AG04450 (cell line): ENCODE data around the gene CCL23. TPM values are rescaled to one million over a fixed set of nuclear protein-coding genes. Genes with fewer than 3 reads are reported as not detected.

Source experiments
- CTCF ChIA-PET: fragments of 300-600, 350-600 bp; formaldehyde crosslinking; extraction: SDS; loops from one replicate; lab custom pipeline; 2022; ENCODE audit warnings: antibody characterized with exemption, inconsistent platforms; lab: Charles Lee
- POLR2A ChIA-PET: fragments of 350-600 bp; formaldehyde crosslinking; extraction: SDS; loops from one replicate; lab custom pipeline; 2021; ENCODE audit warnings: antibody characterized with exemption, inconsistent platforms; lab: Yijun Ruan, JAX
- DNase-seq: peaks from one replicate; pipeline ENCODE4 v3.0.0-alpha.2; 2011; ENCODE audit warnings: low read depth, low spot score
- H3K27ac ChIP-seq: one replicate; pipeline ENCODE4 v1.5.1; 2012; ENCODE audit warnings: low read depth, low read length, control low read depth
- H3K27me3 ChIP-seq: one replicate; pipeline ENCODE4 v1.6.0; 2012; ENCODE audit warnings: low read length; ENCODE audit not compliant: control insufficient read depth, insufficient read depth
- H3K4me3 ChIP-seq: 2 replicates; pipeline ENCODE4 v1.5.1; 2011; ENCODE audit warnings: mild to moderate bottlenecking, low read depth, low read length, control low read depth
- H3K9me3 ChIP-seq: 2 replicates; pipeline ENCODE4 v1.5.1; 2012; ENCODE audit warnings: low read length; ENCODE audit not compliant: control insufficient read depth, insufficient read depth
- polyA plus RNA-seq: library from polyadenylated mRNA; depleted of rRNA; stranded (reverse); fragments of >200 nt; gene quantifications from 2 replicates; pipeline ENCODE4 v1.2.3, GENCODE V29; 2011; rRNA removed
- TF ChIP-seq, protein P1 (sequence below): IDR thresholded peaks from 2 replicates; pipeline ENCODE4 v1.5.1; 2011; ENCODE audit warnings: low read depth, low read length, control low read depth, inconsistent platforms

CCL23 gene
- polyA plus RNA-seq, 1 experiment, result not detected

DNA sequence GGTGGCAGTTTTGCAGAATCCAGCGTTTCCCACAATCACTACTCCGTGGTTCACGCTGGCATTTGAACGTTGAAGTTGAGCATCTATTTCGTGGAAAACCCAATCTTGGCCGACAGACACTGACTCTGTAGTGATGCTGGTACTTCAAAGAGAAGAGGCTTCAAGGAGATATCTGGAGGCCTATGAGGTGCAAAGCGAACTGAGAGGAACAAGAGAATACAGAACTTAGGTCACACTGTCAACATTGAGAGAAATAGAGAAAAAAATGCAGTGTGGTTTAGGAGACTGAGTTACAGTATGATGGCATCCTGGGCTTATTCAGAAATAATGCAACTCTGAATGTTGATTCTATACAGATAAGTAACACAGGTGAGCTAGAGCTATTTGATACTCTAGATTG is 52.5 kb downstream of the CCL23 start:
- ChIA-PET CTCF (no interaction called here), POLR2A (no interaction called here)
- Histone ChIP-seq H3K4me3 (no peak overlapping the region), H3K27ac (no peak overlapping the region), H3K9me3 (no peaks in the 10 kb centered on the region), H3K27me3 (no peaks in the 10 kb centered on the region)
- DNase-seq, result no peak
- TF ChIP-seq, protein P1, sequence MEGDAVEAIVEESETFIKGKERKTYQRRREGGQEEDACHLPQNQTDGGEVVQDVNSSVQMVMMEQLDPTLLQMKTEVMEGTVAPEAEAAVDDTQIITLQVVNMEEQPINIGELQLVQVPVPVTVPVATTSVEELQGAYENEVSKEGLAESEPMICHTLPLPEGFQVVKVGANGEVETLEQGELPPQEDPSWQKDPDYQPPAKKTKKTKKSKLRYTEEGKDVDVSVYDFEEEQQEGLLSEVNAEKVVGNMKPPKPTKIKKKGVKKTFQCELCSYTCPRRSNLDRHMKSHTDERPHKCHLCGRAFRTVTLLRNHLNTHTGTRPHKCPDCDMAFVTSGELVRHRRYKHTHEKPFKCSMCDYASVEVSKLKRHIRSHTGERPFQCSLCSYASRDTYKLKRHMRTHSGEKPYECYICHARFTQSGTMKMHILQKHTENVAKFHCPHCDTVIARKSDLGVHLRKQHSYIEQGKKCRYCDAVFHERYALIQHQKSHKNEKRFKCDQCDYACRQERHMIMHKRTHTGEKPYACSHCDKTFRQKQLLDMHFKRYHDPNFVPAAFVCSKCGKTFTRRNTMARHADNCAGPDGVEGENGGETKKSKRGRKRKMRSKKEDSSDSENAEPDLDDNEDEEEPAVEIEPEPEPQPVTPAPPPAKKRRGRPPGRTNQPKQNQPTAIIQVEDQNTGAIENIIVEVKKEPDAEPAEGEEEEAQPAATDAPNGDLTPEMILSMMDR, result no peak

DNA sequence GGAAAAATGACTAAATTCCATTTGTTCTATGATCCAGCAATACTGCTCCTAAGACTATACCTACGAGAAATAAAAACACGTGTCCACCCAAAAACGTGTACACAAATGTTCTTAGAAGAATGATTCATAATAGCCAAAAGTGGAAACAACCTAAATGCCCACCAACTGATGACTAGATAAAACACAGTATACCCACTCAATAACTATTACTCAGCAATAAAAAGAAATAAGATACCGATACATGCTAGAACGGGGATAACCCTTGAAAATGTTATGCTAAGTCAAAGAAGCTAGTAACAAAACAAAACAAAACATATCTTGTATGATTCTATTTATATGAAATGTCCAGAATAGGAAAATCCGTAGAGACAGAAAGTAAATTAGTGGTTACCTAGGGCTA is 54.1 kb downstream of the CCL23 start:
- ChIA-PET POLR2A (interaction anchor here (0.6 kb wide), 1 partner anchor 137 kb away, joined by 4 read pairs; no protein-coding TSS in a partner anchor), CTCF (interaction anchor here (0.7 to 1.1 kb wide), 2 partner anchors 185 to 186 kb away, joined by 3 to 4 read pairs; no protein-coding TSS in a partner anchor)

More for the DNA sequence above, 54.1 kb downstream of the CCL23 start:
- Histone ChIP-seq H3K4me3 (no peak overlapping the region), H3K27ac (no peak overlapping the region), H3K27me3 (no peaks in the 10 kb centered on the region), H3K9me3 (no peaks in the 10 kb centered on the region)
- DNase-seq, result no peak
- TF ChIP-seq, protein P1, result no peak

Other genes with a start within 250 kb of the CCL23 start
- gene MMP28, start 222.3 kb downstream of the CCL23 start, polyA plus RNA-seq, result 0.15 and 0.17 TPM in 2 replicates
- gene TAF15, start 208.5 kb downstream of the CCL23 start, polyA plus RNA-seq, result 51.6 and 66.1 TPM in 2 replicates
- not detected in 2 replicates for gene HEATR9, start 149.1 kb downstream of the CCL23 start, polyA plus RNA-seq
- gene CCL5, start 137.6 kb downstream of the CCL23 start, polyA plus RNA-seq, result not detected in 2 replicates
- gene RDM1, start 87.2 kb downstream of the CCL23 start, polyA plus RNA-seq, result not detected in 2 replicates
- gene LYZL6, start 74.3 kb downstream of the CCL23 start, polyA plus RNA-seq, result not detected in 2 replicates
- gene CCL16, start 36.5 kb downstream of the CCL23 start, polyA plus RNA-seq, result not detected in 2 replicates
- not detected in 2 replicates for gene CCL14, start 31.2 kb downstream of the CCL23 start, polyA plus RNA-seq
- gene CCL15, start 16.4 kb downstream of the CCL23 start, polyA plus RNA-seq, result not detected in 2 replicates
- gene CCL18, start 46.3 kb upstream of the CCL23 start, polyA plus RNA-seq, result not detected in 2 replicates
- gene CCL3, start 72.2 kb upstream of the CCL23 start, polyA plus RNA-seq, result not detected in 2 replicates
- not detected in 2 replicates for gene CCL4, start 85.9 kb upstream of the CCL23 start, polyA plus RNA-seq
- gene TBC1D3B, start 158.7 kb upstream of the CCL23 start, polyA plus RNA-seq, result 1.2 and 1.3 TPM in 2 replicates
- not detected in 2 replicates for gene CCL3L1, start 178.8 kb upstream of the CCL23 start, polyA plus RNA-seq
- gene CCL4L2, start 193.1 kb upstream of the CCL23 start, polyA plus RNA-seq, result not detected in 2 replicates
- gene TBC1D3I, start 246.6 kb upstream of the CCL23 start, polyA plus RNA-seq, result 0.10 and 0.19 TPM in 2 replicates